GM10266 (cell line): ENCODE measurements around the gene KCNT1.

Experiments used
- DNase-seq: peaks from one replicate; pipeline ENCODE4 v3.0.0; 2012; ENCODE audit errors: extremely low spot score
- TF ChIP-seq, protein P1 (sequence below): IDR thresholded peaks from 2 replicates; pipeline ENCODE4 v1.5.1; 2012; ENCODE audit warnings: mild to moderate bottlenecking, low read depth; ENCODE audit not compliant: control insufficient read depth, insufficient read depth; ENCODE audit errors: missing control alignments

Gene KCNT1

DNA sequence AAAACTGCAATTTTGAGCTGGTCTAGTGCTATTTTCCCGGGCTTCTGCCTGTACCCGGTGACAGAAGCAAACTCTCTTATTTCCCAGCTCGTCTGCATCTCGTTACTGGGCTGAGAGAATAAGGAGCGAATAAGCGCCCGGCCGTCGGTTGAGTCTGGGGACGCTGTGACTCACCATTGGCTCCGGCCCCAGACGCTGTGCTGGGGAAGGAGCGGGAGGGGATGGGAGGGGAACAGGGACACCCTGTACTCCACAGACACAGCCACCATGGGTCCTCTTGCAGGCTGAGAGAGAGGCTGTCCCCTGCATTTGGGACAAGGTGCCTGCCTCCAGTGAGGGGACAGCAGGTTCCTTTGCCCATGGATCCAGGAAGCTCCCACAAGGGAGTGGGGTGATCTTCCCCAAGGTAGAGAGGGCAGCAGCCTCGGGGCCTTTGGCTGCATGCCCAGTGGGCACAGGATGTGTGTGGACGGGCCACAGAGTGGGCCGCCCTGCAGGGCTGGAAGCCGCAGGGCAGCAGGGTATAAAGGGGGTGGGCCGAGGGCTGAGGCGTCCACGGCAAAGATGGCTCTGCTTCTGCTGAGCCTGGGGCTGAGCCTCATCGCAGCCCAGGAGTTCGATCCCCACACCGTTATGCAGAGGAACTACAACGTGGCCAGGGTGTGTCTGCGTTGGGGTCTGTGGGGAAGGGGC lies 39.1 kb upstream of the KCNT1 start, which contains the start of gene LCN9:
TSS of gene LCN9 (plus strand) at position 552 of the 693 bp plus-strand sequence. CDS start at position 565, 13 bp downstream.
- DNase-seq = no peak
- TF ChIP-seq, protein P1, sequence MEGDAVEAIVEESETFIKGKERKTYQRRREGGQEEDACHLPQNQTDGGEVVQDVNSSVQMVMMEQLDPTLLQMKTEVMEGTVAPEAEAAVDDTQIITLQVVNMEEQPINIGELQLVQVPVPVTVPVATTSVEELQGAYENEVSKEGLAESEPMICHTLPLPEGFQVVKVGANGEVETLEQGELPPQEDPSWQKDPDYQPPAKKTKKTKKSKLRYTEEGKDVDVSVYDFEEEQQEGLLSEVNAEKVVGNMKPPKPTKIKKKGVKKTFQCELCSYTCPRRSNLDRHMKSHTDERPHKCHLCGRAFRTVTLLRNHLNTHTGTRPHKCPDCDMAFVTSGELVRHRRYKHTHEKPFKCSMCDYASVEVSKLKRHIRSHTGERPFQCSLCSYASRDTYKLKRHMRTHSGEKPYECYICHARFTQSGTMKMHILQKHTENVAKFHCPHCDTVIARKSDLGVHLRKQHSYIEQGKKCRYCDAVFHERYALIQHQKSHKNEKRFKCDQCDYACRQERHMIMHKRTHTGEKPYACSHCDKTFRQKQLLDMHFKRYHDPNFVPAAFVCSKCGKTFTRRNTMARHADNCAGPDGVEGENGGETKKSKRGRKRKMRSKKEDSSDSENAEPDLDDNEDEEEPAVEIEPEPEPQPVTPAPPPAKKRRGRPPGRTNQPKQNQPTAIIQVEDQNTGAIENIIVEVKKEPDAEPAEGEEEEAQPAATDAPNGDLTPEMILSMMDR = no peak

DNA sequence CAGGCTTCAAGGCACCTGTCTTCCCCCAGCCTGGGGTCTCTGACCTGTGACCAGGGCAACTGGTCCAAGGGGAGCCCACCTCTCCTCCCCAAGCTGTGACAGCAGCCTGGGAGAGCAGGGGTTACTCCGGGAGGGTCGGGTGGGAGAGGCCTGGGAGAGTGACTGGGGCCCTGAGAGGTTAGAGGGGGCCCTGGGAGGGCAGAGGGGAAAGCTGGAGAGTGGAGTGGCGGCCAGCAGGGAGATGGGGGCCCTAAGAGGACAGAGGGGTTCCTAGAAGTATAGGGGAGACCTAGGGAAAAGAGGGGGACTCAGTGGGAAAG lies 38.6 kb upstream of the KCNT1 start:
- no peak for DNase-seq
- TF ChIP-seq, protein P1 = no peak

DNA sequence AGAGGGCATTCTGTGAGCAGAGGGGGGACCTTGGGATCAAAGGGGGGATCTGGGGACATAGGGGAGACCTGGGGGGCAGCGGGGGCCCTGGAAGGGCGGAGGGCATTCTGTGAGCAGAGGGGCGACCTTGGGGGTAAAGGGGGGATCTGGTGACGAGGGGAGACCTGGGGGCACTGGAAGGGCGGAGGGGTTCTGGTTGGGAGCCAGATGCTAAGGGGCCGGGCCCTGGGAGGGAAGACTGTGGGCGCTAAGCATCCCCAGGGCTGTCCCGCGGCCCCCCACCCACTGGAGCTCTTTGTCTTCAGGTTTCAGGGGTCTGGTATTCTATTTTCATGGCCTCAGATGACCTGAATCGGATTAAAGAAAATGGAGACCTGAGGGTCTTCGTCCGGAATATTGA lies 38.1 kb upstream of the KCNT1 start:
- TF ChIP-seq, protein P1 = no peak

DNA sequence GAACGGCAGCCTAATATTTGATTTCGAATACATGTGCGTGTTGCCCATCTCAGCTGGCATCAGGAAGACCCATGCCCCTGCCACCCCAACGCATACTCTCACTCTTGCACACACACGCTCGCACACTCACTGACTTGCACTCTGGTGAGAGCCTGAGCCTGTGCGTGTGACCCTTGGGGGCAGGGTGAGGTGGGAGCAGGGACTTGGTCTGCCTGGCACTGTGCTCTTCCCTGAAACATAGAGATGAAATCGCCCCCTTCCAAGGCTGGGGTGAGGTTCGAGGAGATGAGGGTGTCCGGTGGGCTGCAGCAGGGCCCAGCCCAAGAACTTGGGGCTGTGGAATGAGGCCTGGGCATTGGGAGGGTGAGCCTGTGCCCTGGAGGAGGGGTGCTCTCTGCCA lies 37.7 kb upstream of the KCNT1 start:
- DNase-seq = no peak
- TF ChIP-seq, protein P1 = no peak

More for the DNA sequence above, 38.1 kb upstream of the KCNT1 start:
- DNase-seq = no peak

GRCh38 chr9:135664801-135665794 lies 36.9 kb upstream of the KCNT1 start:
- TF ChIP-seq, protein P1 = no peak
- DNase-seq = no peak

DNA sequence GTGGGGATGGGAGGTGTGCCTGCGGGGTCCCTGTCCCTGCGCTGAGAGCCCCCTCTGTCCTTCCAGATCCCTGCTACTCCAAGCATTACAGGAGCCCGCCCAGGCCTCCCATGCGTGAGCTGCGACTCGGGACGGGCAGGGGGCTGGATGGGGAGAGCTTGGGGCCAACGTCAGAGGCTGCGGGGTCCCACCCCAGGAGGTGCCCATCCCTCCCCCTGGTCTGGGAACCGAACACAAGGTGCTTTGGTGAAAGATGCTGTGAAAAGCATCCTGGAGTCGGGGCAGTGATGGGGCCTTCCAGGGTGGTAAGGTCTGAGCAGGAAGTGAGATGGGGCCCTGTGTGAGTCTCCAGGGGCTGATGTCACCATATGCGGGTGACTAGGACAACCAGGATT lies 36.2 kb upstream of the KCNT1 start:
- peak; percentile 7 for DNase-seq

More for the DNA sequence above, 36.2 kb upstream of the KCNT1 start:
- TF ChIP-seq, protein P1 = no peak
